ENCODE measurements around the gene PRR22.

- TF ChIP-seq CTCF (IDR thresholded peaks at IDR 0.05) = no peak
- peak; percentile 54 to 89 for TF ChIP-seq POLR2A (IDR thresholded peaks at IDR 0.05)
These were observed 43.5 kb upstream of the PRR22 start for GRCh38 chr19:5827891-5828660.

All from uterus (tissue), 2 donors.